DMS114 treated with DMSO at 0.1 percent for 48 hours (cell line): ENCODE measurements around the gene RTN4RL2.
A peak's percentile ranks its signal among the peaks of the same experiment; 100 is the strongest.

Experiments used
- DNase-seq: peaks from one replicate; lab custom pipeline; 2025; ENCODE audit not compliant: unreplicated experiment; lab: John Stamatoyannopoulos, UW

RTN4RL2 gene

DNA sequence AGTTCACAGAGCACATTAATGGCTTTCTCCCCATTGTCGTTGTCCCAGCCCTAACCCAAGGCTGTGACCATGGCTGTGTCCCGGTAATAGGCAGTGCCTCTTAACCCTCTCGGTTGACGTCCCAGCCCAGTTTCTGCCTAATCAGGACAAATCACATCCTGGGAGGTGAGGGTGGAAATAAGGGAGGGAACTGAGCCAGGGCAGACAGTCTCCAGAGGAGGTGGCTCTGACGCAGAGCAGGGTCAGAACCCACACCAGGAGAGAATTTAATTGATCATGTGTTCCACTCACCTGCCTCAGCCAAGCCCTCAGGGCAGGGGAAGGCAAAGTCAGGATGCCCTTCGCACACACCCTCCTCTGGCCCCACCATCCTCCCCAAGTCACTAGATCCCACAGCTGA is 38.2 kb downstream of the RTN4RL2 start:
- DNase-seq, result no peak

DNA sequence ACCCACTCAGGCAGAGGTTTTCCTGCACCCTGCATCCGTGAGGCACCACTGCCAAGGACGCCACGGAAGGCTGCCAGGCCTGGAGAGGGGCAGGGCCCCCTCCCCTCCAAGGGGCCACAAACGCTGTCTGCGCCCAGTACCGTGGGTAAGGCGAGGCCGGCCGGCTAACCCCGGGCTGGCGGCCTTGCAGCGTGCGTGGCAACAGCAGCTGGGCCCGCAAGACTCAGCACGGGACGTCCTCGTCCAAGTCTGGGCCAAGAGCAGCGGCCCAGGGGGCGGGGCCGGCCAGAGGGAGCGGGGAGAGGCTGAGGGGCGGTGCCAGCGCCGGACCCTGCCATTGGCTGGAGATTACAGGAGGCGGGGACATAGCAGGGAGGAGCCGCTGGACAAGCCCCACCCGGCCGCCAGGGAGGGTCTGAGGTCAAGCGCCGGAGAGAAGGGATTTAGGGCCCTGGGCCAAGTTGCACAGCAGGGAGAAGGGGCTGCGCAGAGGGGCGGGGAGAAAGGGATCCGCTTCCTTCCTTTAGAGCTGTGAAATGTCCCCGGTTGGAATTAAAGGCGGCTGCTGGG is 39.2 kb downstream of the RTN4RL2 start:
- peak; percentile 54 for DNase-seq

GRCh38 chr11:57499983-57500461 is 39.7 kb downstream of the RTN4RL2 start:
- no peak for DNase-seq

GRCh38 chr11:57500515-57500914 is 40.2 kb downstream of the RTN4RL2 start:
- DNase-seq, result no peak

- DNase-seq, result no peak
Measured at GRCh38 chr11:57500926-57501325, 40.6 kb downstream of the RTN4RL2 start.

DNA sequence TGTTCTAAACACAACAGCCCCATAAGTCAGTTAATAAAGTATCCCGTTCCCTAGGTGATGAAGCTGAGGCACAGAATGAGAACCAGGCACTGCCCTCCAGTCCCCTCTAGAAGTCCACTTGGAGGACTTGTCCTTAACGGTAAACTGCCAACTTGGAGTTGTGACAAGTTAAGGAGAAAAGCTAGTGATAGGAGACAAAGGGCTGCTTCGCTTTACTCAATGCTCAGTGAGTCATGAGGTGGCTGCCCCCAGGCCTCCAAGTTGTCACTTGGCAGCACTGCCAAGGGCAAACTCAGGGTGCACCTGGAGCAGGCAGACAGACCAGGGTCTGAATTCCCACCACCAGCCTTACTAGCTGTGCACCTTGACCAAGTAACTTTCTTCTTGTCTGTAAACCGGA is 41.6 kb downstream of the RTN4RL2 start:
- DNase-seq, result no peak

- DNase-seq, result no peak
Measured at GRCh38 chr11:57502376-57502775, 42.0 kb downstream of the RTN4RL2 start.

DNA sequence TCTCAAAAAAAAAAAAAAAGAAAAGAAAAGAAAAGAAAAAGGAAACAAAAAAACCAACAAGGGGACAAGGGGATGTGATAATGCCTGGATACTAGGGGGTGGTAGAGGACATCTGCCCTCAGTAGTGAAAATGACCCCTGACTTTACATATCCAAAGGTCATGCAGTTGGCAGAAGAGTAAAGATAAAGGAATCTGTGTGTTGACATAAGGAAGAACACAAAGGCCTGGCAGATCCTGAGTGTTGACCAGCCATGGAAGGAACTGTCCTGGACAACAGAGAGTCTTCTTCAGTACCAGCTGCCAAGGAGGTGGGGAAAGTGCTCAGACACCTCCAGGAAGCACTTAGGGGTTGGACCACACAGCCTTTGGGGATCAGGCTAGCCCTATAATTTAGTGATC is 42.5 kb downstream of the RTN4RL2 start:
- no peak for DNase-seq

DNA sequence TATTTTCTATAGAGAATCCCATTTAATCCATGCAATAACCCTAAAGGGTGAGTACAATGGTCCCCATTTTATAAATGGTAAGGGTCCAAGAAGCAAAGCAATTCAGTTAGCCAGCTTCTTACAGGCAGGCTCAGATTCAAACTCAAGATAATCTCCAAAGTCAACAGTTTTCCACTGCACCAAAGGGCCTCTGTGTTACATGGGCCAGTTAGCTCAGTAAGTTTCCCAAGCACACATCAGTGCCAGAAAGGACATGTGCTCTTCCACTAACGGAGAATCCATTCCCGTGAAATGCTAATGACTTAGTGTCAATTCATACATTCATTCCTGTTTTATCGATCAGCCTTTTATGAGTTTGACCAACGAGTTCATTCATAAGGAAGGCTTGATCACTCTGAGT is 44.2 kb downstream of the RTN4RL2 start:
- no peak for DNase-seq

GRCh38 chr11:57506522-57506921 is 46.2 kb downstream of the RTN4RL2 start:
- DNase-seq, result no peak

GRCh38 chr11:57508341-57509170 is 48.2 kb downstream of the RTN4RL2 start:
- DNase-seq, result no peak

- DNase-seq, result no peak
Measured at GRCh38 chr11:57511741-57512430, 51.6 kb downstream of the RTN4RL2 start.

DNA sequence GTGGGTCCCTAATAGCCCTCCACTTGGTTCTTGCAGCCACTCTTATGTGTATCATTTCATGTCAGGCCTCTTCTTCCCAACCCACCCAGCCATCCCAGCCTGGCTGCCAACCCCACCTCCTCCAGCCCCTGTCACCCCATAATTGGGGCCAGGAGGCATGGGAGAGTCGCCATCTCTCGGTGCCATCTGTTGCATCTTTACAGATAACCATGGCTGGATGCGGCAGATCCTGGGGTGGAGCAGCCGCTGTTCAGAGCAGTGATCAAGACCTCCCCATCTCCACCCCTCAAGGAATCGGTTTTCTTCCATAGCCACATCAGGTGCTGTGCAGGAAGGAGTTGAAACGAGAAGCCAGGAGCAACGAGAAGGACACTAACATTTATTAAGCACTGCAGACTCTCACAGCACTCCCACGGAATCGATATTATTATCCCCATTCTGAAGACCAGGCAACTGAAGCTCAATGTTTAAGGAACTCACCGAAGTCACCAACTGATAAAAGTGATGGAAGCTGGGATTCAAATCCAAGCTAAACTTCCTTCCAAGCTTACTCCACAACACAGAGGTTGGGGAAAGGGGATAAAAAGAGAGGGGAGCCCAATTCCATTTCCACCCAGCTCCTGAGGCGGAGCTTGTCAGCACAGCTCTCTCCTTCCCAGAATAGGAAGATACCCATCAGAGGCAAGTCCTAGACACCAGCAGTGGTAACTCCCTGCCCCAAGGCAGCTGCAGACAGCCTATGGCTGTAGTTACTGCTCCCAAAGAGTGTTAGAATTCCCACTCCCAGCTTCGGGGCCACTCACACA is 52.5 kb downstream of the RTN4RL2 start:
- DNase-seq, result no peak

DNA sequence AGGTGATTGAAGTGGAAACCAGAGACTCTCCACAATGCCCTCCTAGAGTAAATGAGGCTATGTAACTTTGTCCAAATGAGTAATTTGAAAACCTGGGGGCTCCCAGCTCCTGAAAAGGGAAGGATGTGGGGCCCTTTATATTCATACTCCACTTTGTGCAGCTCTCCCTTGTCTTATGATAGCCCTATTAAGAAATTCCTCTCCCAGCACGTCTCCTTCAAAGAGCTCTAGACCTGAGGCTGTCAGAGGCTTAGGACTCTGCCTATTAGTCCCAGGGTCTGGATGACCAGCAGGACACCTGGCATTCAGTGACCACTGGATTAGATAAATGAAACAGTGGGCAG is 53.1 kb downstream of the RTN4RL2 start:
- DNase-seq, result no peak

DNA sequence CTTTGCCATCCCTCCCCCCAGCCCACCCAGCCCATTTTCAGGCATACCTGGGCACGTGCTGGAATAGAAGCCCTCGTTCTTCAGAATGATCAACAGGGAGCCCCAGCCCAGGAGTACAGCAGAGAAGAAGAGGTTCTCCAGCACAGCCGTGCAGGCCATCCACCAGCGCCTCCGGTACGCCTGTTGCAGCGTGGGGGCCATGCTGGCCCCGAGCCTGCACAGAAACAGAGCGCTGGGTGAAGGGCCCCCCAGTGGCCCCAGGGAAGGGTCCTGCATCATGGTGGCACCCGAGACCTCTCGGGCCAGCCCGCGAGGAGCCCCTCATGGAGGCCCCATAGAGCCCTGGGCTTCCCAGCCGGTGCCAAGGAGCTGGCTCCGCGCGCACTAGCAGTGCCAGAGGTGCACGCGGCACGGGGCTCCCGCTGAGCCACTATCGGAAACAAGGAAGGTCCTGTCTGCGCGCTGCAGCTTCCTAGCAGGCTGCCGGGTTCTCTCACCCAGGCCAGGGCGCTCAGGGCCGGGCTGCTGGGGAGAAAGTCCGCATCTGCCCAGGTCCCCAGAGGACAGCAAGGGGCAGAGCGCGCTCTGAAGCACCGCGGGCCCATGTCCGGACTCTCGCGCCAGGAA is 53.7 kb downstream of the RTN4RL2 start:
- DNase-seq, result no peak

- no peak for DNase-seq
Measured at GRCh38 chr11:57514538-57515331, 54.4 kb downstream of the RTN4RL2 start.

DNA sequence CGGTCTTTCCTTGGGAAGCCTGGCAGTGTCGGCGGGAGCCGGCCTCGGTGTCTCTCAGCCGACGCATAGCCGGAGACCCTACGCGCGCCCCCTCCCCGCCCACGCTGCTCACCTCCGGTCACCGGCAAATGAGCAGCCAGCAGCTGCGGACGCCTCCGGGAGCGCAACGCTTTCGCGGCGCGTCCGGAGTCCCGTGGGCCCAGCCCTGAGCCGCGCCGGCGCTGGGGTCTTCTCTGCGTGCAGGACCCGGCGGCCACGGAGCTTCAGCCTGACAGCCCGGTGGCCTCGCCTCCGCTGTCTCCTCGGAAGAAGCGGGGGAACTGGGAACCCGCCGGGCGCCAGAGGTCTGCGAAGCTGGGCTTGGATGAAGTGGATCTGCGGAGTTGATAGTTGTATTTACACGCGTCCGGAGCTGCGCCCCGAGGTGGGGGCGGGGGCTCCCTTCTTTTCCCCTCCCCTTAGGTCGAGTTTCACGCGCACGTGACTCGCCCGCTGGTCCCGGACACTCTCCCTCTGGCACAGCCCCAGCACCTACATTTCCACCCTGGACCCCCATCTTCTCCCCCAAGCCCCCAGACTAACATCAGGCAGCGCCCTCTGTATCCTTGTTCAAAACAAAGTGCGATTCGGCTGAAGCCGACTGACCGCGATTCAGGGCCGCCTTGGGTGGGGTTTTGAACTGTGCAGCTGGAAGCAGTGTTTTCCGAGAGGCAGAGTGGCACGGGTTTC is 55.2 kb downstream of the RTN4RL2 start, which contains the start of gene SLC43A1:
SLC43A1 (minus strand) TSS at position 371 of the 729 bp plus-strand sequence. CDS start 1,591 bp downstream, outside the sequence.
- no peak for DNase-seq

DNA sequence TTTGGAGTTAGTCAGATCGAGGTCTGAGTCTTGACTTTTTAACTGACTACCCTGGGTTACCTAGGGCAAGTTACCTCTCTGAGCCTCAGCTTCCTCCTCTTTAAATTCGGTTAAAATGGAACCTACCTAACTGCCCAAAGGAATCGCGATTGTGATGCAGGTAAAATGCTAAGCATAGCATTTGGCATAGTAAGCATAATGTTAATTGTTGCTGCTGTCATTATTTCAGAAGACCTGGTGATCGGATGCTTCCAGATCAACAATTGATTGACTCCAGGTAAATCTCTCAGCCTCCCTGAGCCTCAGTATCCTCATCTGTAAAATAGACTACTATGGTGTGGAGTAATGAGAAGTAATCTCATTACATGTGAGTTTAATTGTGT is 55.7 kb downstream of the RTN4RL2 start:
- no peak for DNase-seq

- no peak for DNase-seq
Measured at GRCh38 chr11:57521116-57521515, 60.8 kb downstream of the RTN4RL2 start.
